HFFc6 (cell line): ENCODE results near the gene FOXB1. TPM values are rescaled to one million over a fixed set of nuclear protein-coding genes. Genes with fewer than 3 reads are reported as not detected.

Experiments
- DNase-seq: peaks from one replicate; pipeline ENCODE4 v3.0.0-alpha.2; 2018
- H3K27ac Mint-ChIP-seq: 2 replicates; pipeline ENCODE4 v1.8.0; 2020; ENCODE audit warnings: mild to moderate bottlenecking, mixed read lengths
- H3K27me3 Mint-ChIP-seq: 2 replicates; pipeline ENCODE4 v1.8.0; 2021; ENCODE audit warnings: mild to moderate bottlenecking, moderate library complexity, mixed read lengths; ENCODE audit not compliant: insufficient read depth
- H3K36me3 Mint-ChIP-seq: 2 replicates; pipeline ENCODE4 v1.8.0; 2021; ENCODE audit warnings: low read depth, mixed read lengths
- H3K4me1 Mint-ChIP-seq: 2 replicates; pipeline ENCODE4 v1.8.0; 2020; ENCODE audit warnings: low read depth, mixed read lengths
- H3K4me3 Mint-ChIP-seq: 2 replicates; pipeline ENCODE4 v1.8.0; 2020; ENCODE audit warnings: mild to moderate bottlenecking, moderate library complexity, mixed read lengths
- H3K9me3 Mint-ChIP-seq: 2 replicates; pipeline ENCODE4 v1.8.0; 2020; ENCODE audit warnings: mild to moderate bottlenecking, mixed read lengths
- CTCF ChIP-seq: fragments of 200-600 bp; sonication (generic); IDR thresholded peaks from 2 replicates; pipeline ENCODE4 v1.5.0; 2021; ENCODE audit warnings: antibody characterized with exemption, mild to moderate bottlenecking
- total RNA-seq, 6 experiments: library from RNA; stranded (reverse); fragmentation: NEBNext Ultra II Directional; extraction: Animal tissue kit (Norgen Biotek cat#: 25700); gene quantifications; 2 replicates in 1 of 6; 3 replicates in 5 of 6; pipeline ENCODE4 v1.2.3, GENCODE V29; 2021

Gene FOXB1
- total RNA-seq, 6 experiments from 2014 or later: not detected

- no peak overlapping the region for H3K27ac Mint-ChIP-seq
- H3K4me1 Mint-ChIP-seq: no peaks in the 10 kb centered on the region
- no peaks in the 10 kb centered on the region for H3K36me3 Mint-ChIP-seq
- TF ChIP-seq CTCF: no peak
- no peaks in the 10 kb centered on the region for H3K27me3 Mint-ChIP-seq
- H3K4me3 Mint-ChIP-seq: no peak overlapping the region
- H3K9me3 Mint-ChIP-seq: peaks cover 17% of the 10 kb centered on the region
- no peak for DNase-seq
These were observed 38.4 kb upstream of the FOXB1 start for GRCh38 chr15:59965741-59966140.

- Mint-ChIP-seq H3K27ac (no peak overlapping the region), H3K4me1 (no peaks in the 10 kb centered on the region), H3K27me3 (no peaks in the 10 kb centered on the region), H3K4me3 (no peak overlapping the region), H3K36me3 (no peaks in the 10 kb centered on the region), H3K9me3 (peaks cover 12% of the 10 kb centered on the region)
- TF ChIP-seq CTCF: no peak
- no peak for DNase-seq
These were observed 37.8 kb upstream of the FOXB1 start for GRCh38 chr15:59966262-59966661.

GRCh38 chr15:59968314-59968713 is 35.8 kb upstream of the FOXB1 start:
- Mint-ChIP-seq H3K9me3 (peaks cover 5% of the 10 kb centered on the region), H3K27me3 (no peaks in the 10 kb centered on the region), H3K27ac (no peak overlapping the region), H3K36me3 (no peaks in the 10 kb centered on the region), H3K4me1 (no peaks in the 10 kb centered on the region), H3K4me3 (no peak overlapping the region)
- DNase-seq: no peak
- TF ChIP-seq CTCF: no peak

- no peak overlapping the region for H3K27ac Mint-ChIP-seq
- no peak for DNase-seq
- peaks cover 5% of the 10 kb centered on the region for H3K9me3 Mint-ChIP-seq
- H3K36me3 Mint-ChIP-seq: no peaks in the 10 kb centered on the region
- H3K4me3 Mint-ChIP-seq: no peak overlapping the region
- no peak for TF ChIP-seq CTCF
- no peaks in the 10 kb centered on the region; the same call in 1 of the 2 replicates for H3K27me3 Mint-ChIP-seq
- H3K4me1 Mint-ChIP-seq: no peaks in the 10 kb centered on the region
These were observed 31.9 kb upstream of the FOXB1 start for GRCh38 chr15:59972241-59972640.

GRCh38 chr15:59976480-59977271 is 27.4 kb upstream of the FOXB1 start:
- H3K4me3 Mint-ChIP-seq: no peak overlapping the region
- no peaks in the 10 kb centered on the region; the same call in 1 of the 2 replicates for H3K9me3 Mint-ChIP-seq
- H3K27ac Mint-ChIP-seq: no peak overlapping the region
- no peaks in the 10 kb centered on the region for H3K4me1 Mint-ChIP-seq
- H3K36me3 Mint-ChIP-seq: no peaks in the 10 kb centered on the region
- H3K27me3 Mint-ChIP-seq: peaks cover 1% of the 10 kb centered on the region; the same call in 1 of the 2 replicates
- TF ChIP-seq CTCF: no peak
- DNase-seq: no peak
